Measurements from ENCODE around the gene CD274.

DNA sequence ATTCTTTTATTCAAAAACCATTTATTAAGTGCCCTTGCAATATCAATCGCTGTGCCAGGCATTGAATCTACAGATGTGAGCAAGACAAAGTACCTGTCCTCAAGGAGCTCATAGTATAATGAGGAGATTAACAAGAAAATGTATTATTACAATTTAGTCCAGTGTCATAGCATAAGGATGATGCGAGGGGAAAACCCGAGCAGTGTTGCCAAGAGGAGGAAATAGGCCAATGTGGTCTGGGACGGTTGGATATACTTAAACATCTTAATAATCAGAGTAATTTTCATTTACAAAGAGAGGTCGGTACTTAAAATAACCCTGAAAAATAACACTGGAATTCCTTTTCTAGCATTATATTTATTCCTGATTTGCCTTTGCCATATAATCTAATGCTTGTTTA, 18.5 kb downstream of the CD274 start:
- TF ChIP-seq POLR2A (IDR thresholded peaks at IDR 0.05) (no peak), CTCF (IDR thresholded peaks at IDR 0.05) (no peak), POLR2AphosphoS5 (IDR thresholded peaks at IDR 0.05) (no peak)
